OCI-LY1 (cell line): ENCODE data around the gene SLC12A6.

Experiments
- H2AFZ ChIP-seq: fragments of 200-600 bp; sonication (generic), shearing (Covaris generic); 2 replicates; pipeline ENCODE4 v1.6.0; 2014; ENCODE audit warnings: antibody characterized with exemption, mild to moderate bottlenecking, low read length
- H3F3A ChIP-seq: fragments of 200-600 bp; sonication (generic), shearing (Covaris generic); 2 replicates; pipeline ENCODE4 v1.6.0; 2014; ENCODE audit warnings: mild to moderate bottlenecking, antibody characterized with exemption, low read length, moderate library complexity; ENCODE audit not compliant: insufficient read depth
- H3K27ac ChIP-seq: fragments of 200-600 bp; sonication (generic); 2 replicates; pipeline ENCODE4 v1.5.1; 2014; ENCODE audit warnings: low read length, mixed run types, mild to moderate bottlenecking, low read depth; ENCODE audit not compliant: poor library complexity, severe bottlenecking
- H3K27me3 ChIP-seq: fragments of 200-600 bp; sonication (generic); 2 replicates; pipeline ENCODE4 v1.6.0; 2014; ENCODE audit warnings: antibody characterized with exemption, mild to moderate bottlenecking, low read length, moderate library complexity; ENCODE audit not compliant: insufficient read depth
- H3K36me3 ChIP-seq: fragments of 200-600 bp; sonication (generic); 2 replicates; pipeline ENCODE4 v1.6.1; 2014; ENCODE audit warnings: mild to moderate bottlenecking, antibody characterized with exemption, low read length, moderate library complexity, mixed read lengths; ENCODE audit not compliant: insufficient read depth
- H3K4me1 ChIP-seq: fragments of 200-600 bp; sonication (generic); 2 replicates; pipeline ENCODE4 v1.5.1; 2014; ENCODE audit warnings: mild to moderate bottlenecking, low read length, moderate library complexity; ENCODE audit not compliant: insufficient read depth, severe bottlenecking
- H3K4me2 ChIP-seq: fragments of 200-600 bp; sonication (generic), shearing (Covaris generic); 2 replicates; pipeline ENCODE4 v1.6.1; 2014; ENCODE audit warnings: low read length
- H3K4me3 ChIP-seq: fragments of 200-600 bp; sonication (generic); 2 replicates; pipeline ENCODE4 v1.5.1; 2014; ENCODE audit warnings: low read length, low read depth, mild to moderate bottlenecking, mixed read lengths; ENCODE audit not compliant: poor library complexity, severe bottlenecking
- H3K79me2 ChIP-seq: fragments of 200-600 bp; shearing (Covaris generic); 2 replicates; pipeline ENCODE4 v1.6.1; 2016; ENCODE audit warnings: mixed run types, low read length, mixed read lengths; ENCODE audit not compliant: insufficient read depth
- H3K9ac ChIP-seq: fragments of 200-600 bp; sonication (generic), shearing (Covaris generic); 2 replicates; pipeline ENCODE4 v1.6.1; 2014; ENCODE audit warnings: mild to moderate bottlenecking, low read length, mixed read lengths
- H3K9me2 ChIP-seq: fragments of 200-600 bp; sonication (generic), shearing (Covaris generic); 2 replicates; pipeline ENCODE4 v1.6.1; 2014; ENCODE audit warnings: low read depth, mild to moderate bottlenecking, low read length, mixed read lengths
- H3K9me3 ChIP-seq: fragments of 200-600 bp; shearing (Covaris generic); 2 replicates; pipeline ENCODE4 v1.6.1; 2014; ENCODE audit warnings: low read length, mixed read lengths
- H4K20me1 ChIP-seq: fragments of 200-600 bp; sonication (generic), shearing (Covaris generic); 2 replicates; pipeline ENCODE4 v1.6.0; 2016; ENCODE audit warnings: mild to moderate bottlenecking, low read length; ENCODE audit not compliant: insufficient read depth
- EZH2 ChIP-seq: fragments of 200-600 bp; sonication (generic), shearing (Covaris generic); IDR thresholded peaks from 2 replicates; pipeline ENCODE4 v1.8.0; 2017; ENCODE audit warnings: borderline replicate concordance, mixed run types, mild to moderate bottlenecking, antibody characterized with exemption, low read length, moderate library complexity, mixed read lengths
- TF ChIP-seq, protein P1 (sequence below): fragments of 200-600 bp; sonication (generic), shearing (Covaris generic); IDR thresholded peaks from 2 replicates; pipeline ENCODE4 v1.5.1; 2017; ENCODE audit warnings: mild to moderate bottlenecking, antibody characterized with exemption, low read length, moderate library complexity, mixed read lengths

Gene SLC12A6

DNA sequence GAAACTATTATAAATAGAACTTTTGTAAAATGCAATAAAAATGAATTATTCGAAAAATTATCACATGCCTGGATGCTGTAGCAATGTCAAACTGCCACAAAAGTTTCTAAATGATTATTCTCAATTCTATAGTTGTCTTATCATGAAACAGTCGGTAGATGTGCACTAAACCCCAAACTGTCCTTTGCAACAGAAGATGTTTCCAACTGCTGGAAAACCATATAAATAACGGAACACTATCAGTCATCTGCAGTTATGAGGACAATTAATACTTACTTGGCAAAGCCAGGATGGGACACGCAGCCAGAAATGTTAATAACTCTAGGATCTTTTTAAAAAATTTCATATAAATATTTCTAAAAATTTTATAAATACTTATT is 95.3 kb downstream of the SLC12A6 start:
- Histone ChIP-seq H3K27ac (no peak overlapping the region), H4K20me1 (no peaks in the 10 kb centered on the region), H3K9me2 (no peaks in the 10 kb centered on the region), H3K4me1 (no peaks in the 10 kb centered on the region), H3K4me3 (no peak overlapping the region), H3K36me3 (no peaks in the 10 kb centered on the region), H3K9me3 (no peaks in the 10 kb centered on the region), H3K27me3 (no peaks in the 10 kb centered on the region), H3K9ac (no peak overlapping the region), H2AFZ (no peak overlapping the region), H3K4me2 (no peak overlapping the region), H3K79me2 (no peaks in the 10 kb centered on the region), H3F3A (no peaks in the 10 kb centered on the region)
- TF ChIP-seq EZH2: no peak
- TF ChIP-seq, protein P1, sequence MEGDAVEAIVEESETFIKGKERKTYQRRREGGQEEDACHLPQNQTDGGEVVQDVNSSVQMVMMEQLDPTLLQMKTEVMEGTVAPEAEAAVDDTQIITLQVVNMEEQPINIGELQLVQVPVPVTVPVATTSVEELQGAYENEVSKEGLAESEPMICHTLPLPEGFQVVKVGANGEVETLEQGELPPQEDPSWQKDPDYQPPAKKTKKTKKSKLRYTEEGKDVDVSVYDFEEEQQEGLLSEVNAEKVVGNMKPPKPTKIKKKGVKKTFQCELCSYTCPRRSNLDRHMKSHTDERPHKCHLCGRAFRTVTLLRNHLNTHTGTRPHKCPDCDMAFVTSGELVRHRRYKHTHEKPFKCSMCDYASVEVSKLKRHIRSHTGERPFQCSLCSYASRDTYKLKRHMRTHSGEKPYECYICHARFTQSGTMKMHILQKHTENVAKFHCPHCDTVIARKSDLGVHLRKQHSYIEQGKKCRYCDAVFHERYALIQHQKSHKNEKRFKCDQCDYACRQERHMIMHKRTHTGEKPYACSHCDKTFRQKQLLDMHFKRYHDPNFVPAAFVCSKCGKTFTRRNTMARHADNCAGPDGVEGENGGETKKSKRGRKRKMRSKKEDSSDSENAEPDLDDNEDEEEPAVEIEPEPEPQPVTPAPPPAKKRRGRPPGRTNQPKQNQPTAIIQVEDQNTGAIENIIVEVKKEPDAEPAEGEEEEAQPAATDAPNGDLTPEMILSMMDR: no peak

DNA sequence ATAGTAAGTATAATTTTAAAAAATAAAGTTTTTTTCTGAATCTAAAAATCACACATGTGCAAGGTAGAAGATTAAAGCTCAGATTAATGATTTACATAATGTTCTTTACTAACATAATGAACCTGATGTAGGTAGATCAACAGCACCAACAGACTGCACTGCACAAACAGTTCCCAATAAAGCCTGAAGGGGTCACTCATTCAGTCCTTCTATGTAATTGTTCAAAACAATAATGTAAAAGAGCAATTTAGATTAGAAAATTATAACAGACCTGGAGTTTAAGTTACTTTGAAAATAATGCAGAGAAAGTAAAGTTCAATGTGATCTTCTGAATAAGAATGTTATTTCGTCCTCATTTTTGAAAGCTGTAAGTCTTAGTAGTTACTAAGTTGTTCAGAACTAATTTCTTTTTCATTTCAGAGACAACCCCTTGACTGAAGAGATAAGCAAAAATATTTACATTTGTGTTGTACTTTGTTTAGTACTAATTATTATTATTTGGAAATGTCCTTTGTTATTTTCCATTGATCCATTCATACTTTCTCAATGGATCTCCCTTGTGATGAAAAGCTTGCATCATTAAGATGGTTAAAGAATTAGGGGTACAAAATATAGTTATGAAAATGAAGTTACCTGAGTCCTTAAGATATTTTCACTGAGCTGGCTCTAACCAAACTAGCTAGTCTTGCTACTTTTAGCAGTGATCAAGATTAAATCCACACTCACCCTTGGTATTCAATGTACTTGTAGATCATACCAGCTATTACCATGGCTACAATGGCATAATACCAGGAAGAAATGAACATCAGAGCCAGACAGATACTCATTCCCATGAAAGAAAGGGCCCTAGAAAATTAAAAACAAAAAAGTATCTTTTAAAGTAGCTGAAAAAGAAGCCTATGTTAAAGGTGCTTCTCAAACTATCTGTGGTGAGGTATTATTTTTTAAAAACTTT is 95.9 kb downstream of the SLC12A6 start:
- H4K20me1 ChIP-seq: no peaks in the 10 kb centered on the region
- H3K79me2 ChIP-seq: no peaks in the 10 kb centered on the region
- H3K4me3 ChIP-seq: no peak overlapping the region
- no peaks in the 10 kb centered on the region for H3K9me2 ChIP-seq
- H2AFZ ChIP-seq: no peak overlapping the region
- no peaks in the 10 kb centered on the region for H3K36me3 ChIP-seq
- H3K27me3 ChIP-seq: no peaks in the 10 kb centered on the region
- no peaks in the 10 kb centered on the region for H3K4me1 ChIP-seq
- TF ChIP-seq EZH2: no peak
- TF ChIP-seq, protein P1: peak; percentile 70
- H3K27ac ChIP-seq: no peak overlapping the region
- no peaks in the 10 kb centered on the region for H3K9me3 ChIP-seq
- H3K4me2 ChIP-seq: no peak overlapping the region
- H3F3A ChIP-seq: no peaks in the 10 kb centered on the region
- H3K9ac ChIP-seq: no peak overlapping the region

DNA sequence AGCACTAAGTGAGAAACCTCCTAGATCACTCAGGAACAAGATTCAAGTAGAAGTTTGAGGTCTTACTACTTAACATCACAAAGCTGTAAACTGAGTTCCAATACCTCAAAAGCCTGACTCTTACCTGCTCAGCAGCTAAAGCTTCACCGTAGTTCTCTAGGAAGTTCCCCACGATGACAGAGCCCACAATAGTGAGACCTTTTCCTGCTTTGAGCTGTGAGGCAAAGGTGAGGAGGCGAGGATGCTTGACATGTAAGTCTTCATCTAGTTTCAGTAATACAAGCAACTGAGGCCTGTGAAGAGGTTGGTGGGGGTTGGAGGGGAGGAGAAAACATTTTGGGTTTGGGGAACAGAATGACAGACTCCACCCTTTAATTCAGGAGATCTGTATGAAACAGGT is 97.0 kb downstream of the SLC12A6 start:
- TF ChIP-seq EZH2: no peak
- TF ChIP-seq, protein P1: no peak
- Histone ChIP-seq H3K27ac (no peak overlapping the region), H4K20me1 (no peaks in the 10 kb centered on the region), H3K4me3 (no peak overlapping the region), H3K79me2 (no peaks in the 10 kb centered on the region), H3K9me3 (no peaks in the 10 kb centered on the region), H3K27me3 (no peaks in the 10 kb centered on the region), H3K4me1 (no peaks in the 10 kb centered on the region), H3F3A (no peaks in the 10 kb centered on the region), H3K36me3 (no peaks in the 10 kb centered on the region), H3K4me2 (no peak overlapping the region), H2AFZ (no peak overlapping the region), H3K9ac (no peak overlapping the region), H3K9me2 (no peaks in the 10 kb centered on the region)
